Measurements from ENCODE around the gene WDR59.

The WDR59 gene

DNA sequence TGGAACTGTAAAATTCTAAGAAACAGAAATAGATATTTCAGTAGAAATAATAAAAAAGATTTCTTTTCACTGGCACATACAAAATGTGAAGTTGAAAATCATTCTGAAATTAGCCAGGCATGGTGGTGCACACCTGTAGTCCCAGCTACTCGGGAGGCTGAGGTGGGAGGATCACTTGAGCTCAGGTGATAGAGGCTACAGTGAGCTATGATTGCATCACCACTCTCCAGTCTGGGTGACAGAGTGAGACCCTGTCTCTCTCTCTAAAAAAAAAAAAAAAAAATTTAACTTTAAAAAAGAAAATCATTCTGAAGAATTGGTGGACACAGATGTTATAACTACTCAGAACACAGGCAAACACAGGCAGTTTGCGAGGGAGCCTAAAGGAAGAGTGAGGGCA lies 112.6 kb downstream of the WDR59 start:
- Histone ChIP-seq H3K27ac (no peak overlapping the region), H3K4me1 (ENCODE audit: control insufficient read depth in 1 of 2, insufficient read depth in 1 of 2, low read depth in 1 of 2, low read length in 1 of 2) (no peaks in the 10 kb centered on the region), H3K9me3 (no peaks in the 10 kb centered on the region), H3K36me3 (peaks cover 16% of the 10 kb centered on the region), H3K27me3 (no peaks in the 10 kb centered on the region), H3K4me3 (ENCODE audit: low read depth in 1 of 2, low read length in 1 of 2) (no peak overlapping the region)
- TF ChIP-seq, protein P1, sequence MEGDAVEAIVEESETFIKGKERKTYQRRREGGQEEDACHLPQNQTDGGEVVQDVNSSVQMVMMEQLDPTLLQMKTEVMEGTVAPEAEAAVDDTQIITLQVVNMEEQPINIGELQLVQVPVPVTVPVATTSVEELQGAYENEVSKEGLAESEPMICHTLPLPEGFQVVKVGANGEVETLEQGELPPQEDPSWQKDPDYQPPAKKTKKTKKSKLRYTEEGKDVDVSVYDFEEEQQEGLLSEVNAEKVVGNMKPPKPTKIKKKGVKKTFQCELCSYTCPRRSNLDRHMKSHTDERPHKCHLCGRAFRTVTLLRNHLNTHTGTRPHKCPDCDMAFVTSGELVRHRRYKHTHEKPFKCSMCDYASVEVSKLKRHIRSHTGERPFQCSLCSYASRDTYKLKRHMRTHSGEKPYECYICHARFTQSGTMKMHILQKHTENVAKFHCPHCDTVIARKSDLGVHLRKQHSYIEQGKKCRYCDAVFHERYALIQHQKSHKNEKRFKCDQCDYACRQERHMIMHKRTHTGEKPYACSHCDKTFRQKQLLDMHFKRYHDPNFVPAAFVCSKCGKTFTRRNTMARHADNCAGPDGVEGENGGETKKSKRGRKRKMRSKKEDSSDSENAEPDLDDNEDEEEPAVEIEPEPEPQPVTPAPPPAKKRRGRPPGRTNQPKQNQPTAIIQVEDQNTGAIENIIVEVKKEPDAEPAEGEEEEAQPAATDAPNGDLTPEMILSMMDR (IDR thresholded peaks at IDR 0.05) = no peak

DNA sequence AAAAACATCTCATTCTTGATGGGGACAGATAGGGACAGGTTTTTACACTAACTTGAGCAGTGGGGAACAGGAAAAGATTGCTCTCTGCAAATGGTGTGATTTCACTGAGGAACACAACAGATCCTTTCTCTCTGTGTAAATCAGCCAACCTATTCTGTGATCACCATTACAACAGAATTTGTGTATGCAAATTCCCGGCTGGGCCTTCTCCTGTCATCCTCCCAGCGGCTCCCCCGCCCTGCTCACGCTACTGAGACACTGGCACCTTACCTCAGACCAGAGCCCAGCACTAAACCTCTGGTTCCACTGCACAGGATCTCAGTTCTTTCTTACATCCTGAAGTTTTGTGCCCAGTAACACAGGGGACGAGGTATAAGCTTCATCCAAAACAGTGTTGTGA lies 113.3 kb downstream of the WDR59 start:
- Histone ChIP-seq H3K36me3 (peaks cover 13% of the 10 kb centered on the region), H3K4me3 (ENCODE audit: low read depth in 1 of 2, low read length in 1 of 2) (no peak overlapping the region), H3K27ac (no peak overlapping the region), H3K9me3 (no peaks in the 10 kb centered on the region), H3K27me3 (no peaks in the 10 kb centered on the region), H3K4me1 (ENCODE audit: control insufficient read depth in 1 of 2, insufficient read depth in 1 of 2, low read depth in 1 of 2, low read length in 1 of 2) (no peaks in the 10 kb centered on the region)
- TF ChIP-seq, protein P1 (IDR thresholded peaks at IDR 0.05) = no peak

DNA sequence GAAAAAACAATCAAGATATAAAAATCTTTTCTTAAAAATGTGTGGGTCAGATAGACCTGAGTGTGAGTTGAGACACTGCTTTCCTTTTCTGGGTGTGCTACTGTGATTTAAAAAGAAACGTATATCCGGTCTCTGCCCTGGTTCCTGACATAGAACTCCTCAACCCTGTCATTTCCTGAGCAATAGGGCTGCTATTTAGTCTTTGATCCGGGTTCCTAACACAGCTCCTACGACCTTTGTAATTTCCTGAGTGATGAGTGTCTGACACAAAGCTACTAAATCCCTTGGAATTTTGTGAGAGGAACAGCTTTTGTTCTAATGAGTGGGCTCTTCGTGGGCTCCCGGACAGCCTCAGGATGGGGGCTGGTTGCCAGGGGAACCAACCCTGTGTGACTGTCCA lies 116.4 kb downstream of the WDR59 start:
- Histone ChIP-seq H3K36me3 (no peaks in the 10 kb centered on the region), H3K27ac (no peak overlapping the region)

DNA sequence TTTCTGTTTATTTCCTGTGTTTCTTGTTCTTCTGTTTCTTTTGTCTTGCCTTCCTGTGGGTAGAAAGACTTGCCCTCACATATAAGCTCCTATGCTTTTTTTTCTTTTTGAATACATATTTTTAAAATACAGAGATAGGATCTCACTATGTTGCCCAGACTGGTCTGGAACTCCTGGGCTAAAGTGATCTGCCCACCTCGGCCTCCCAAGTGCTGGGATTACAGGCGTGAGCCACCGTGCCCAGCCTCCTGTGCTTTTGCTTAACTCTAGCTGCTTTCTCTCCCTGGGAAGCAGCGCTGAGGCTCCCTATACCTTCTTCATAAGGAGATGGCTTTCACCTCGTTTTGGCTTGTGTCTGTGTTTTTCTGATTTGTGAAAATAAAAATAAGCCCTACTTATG lies 116.9 kb downstream of the WDR59 start:
- no peaks in the 10 kb centered on the region for H3K9me3 ChIP-seq
- H3K4me3 ChIP-seq (ENCODE audit: low read depth in 1 of 2, low read length in 1 of 2) = no peak overlapping the region
- TF ChIP-seq, protein P1 (IDR thresholded peaks at IDR 0.05) = no peak
- H3K27ac ChIP-seq = no peak overlapping the region
- H3K27me3 ChIP-seq = no peaks in the 10 kb centered on the region
- no peaks in the 10 kb centered on the region for H3K4me1 ChIP-seq (ENCODE audit: control insufficient read depth in 1 of 2, insufficient read depth in 1 of 2, low read depth in 1 of 2, low read length in 1 of 2)
- no peaks in the 10 kb centered on the region for H3K36me3 ChIP-seq

More for the DNA sequence above, 116.4 kb downstream of the WDR59 start:
- Histone ChIP-seq H3K4me3 (ENCODE audit: low read depth in 1 of 2, low read length in 1 of 2) (no peak overlapping the region), H3K27me3 (no peaks in the 10 kb centered on the region), H3K9me3 (no peaks in the 10 kb centered on the region), H3K4me1 (ENCODE audit: control insufficient read depth in 1 of 2, insufficient read depth in 1 of 2, low read depth in 1 of 2, low read length in 1 of 2) (no peaks in the 10 kb centered on the region)
- TF ChIP-seq, protein P1 (IDR thresholded peaks at IDR 0.05) = no peak

DNA sequence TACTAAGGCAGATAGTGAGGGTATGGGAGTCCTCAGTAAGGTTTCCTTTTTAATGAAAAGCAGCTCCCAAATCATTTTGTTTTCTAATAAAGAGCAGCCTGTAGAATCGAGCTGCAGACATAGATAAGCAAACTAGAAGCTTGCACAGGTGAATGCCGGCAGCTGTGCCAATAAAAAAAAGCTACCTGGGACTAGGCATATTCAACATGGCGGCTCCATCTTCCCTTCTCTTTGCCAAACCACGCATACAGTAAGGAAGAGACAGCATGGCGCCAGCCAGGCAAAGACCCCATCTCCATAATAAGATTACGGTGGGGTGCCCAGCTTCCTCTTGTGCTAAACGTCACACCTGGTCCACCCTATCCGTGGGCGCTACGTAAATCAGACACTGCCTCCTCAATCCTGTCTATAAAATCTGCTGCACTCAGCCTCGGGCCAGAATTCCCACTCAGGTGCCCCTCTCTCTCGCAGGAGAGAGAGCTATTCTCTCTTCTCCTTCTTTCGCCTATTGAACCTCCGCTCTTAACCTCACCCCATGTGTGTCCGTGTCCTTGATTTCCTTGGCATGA lies 117.6 kb downstream of the WDR59 start:
- Histone ChIP-seq H3K36me3 (no peaks in the 10 kb centered on the region), H3K9me3 (no peaks in the 10 kb centered on the region), H3K27ac (no peak overlapping the region), H3K4me1 (ENCODE audit: control insufficient read depth in 1 of 2, insufficient read depth in 1 of 2, low read depth in 1 of 2, low read length in 1 of 2) (peaks cover 0 to 5% of the 10 kb centered on the region in 2 experiments), H3K4me3 (ENCODE audit: low read depth in 1 of 2, low read length in 1 of 2) (no peak overlapping the region), H3K27me3 (no peaks in the 10 kb centered on the region)
- TF ChIP-seq, protein P1 (IDR thresholded peaks at IDR 0.05) = no peak

All from neutrophil (primary cell).